K562 (cell line): ENCODE data around the gene SPDYA. TPM values are rescaled to one million over a fixed set of nuclear protein-coding genes. Genes with fewer than 3 reads are reported as not detected.

Experiments
- ATAC-seq: fragments of 200-7000 bp; cut with Tn5 transposase; 3 replicates; pipeline ENCODE4 v1.9.1; 2020; ENCODE audit warnings: moderate library complexity
- BruUV-seq: library from RNA; stranded (reverse); fragments of 400-500 nt; replicated peaks from 2 replicates; lab custom pipeline; 2021; lab: Mats Ljungman, UMichigan
- CTCF ChIA-PET: fragments of 300-600 bp; formaldehyde crosslinking; extraction: SDS; loops from one replicate; lab custom pipeline; 2021; ENCODE audit warnings: low intra/inter-chr PET ratio; lab: Yijun Ruan, JAX
- POLR2A ChIA-PET: fragments of 300-600, 350-650 bp; sonication (Branson Sonifier 250); formaldehyde crosslinking; extraction: SDS; loops from one replicate; lab custom pipeline; 2021; ENCODE audit warnings: antibody characterized with exemption, inconsistent platforms; lab: Yijun Ruan, JAX
- DNase-seq, 4 experiments: peaks; one replicate each; pipeline versions ENCODE4 v3.0.0 to v3.0.0-alpha.2; 2011 to 2018; ENCODE audit warnings: low spot score in 3 of 4, mixed read lengths in 3 of 4; ENCODE audit errors: extremely low read depth in 1 of 4
- FAIRE-seq: peaks from 2 replicates; lab custom pipeline; 2011; peaks lifted over from hg19 to GRCh38; lab: Jason Lieb, UNC
- H2AFZ ChIP-seq: 2 replicates; pipeline ENCODE4 v1.6.0; 2011; ENCODE audit warnings: low read depth, low read length, control low read depth, inconsistent platforms
- H3K27ac ChIP-seq: fragments of 200-600 bp; 3 replicates; pipeline ENCODE4 v1.8.0; 2011; ENCODE audit warnings: low read depth, mild to moderate bottlenecking, control low read depth, inconsistent platforms, low read length, moderate library complexity, mixed read lengths; ENCODE audit errors: extremely low read depth
- H3K27me3 ChIP-seq, 2 experiments: fragments of 300-600 bp in 1 of 2; 2 replicates in 1 of 2; 3 replicates in 1 of 2; pipeline versions ENCODE4 v1.6.0 to v1.8.0; 2011; ENCODE audit warnings: inconsistent platforms in 2 of 2, low read length in 2 of 2, mild to moderate bottlenecking in 1 of 2, mixed read lengths in 1 of 2, moderate library complexity in 1 of 2; ENCODE audit not compliant: control insufficient read depth in 2 of 2, insufficient read depth in 2 of 2
- H3K36me3 ChIP-seq: fragments of 300-600 bp; 3 replicates; pipeline ENCODE4 v1.8.0; 2011; ENCODE audit warnings: mild to moderate bottlenecking, low read length, inconsistent platforms; ENCODE audit not compliant: control insufficient read depth, insufficient read depth
- H3K4me1 ChIP-seq, 2 experiments: fragments of 200-600 bp in 1 of 2; replicated peaks in 1 of 2; 2 replicates in 1 of 2; 3 replicates in 1 of 2; pipeline versions ENCODE4 v1.5.1 to v1.8.0; 2011; ENCODE audit warnings: inconsistent platforms in 2 of 2, low read length in 2 of 2, mild to moderate bottlenecking in 1 of 2, mixed read lengths in 1 of 2, moderate library complexity in 1 of 2; ENCODE audit not compliant: control insufficient read depth in 2 of 2, insufficient read depth in 2 of 2
- H3K4me2 ChIP-seq: 2 replicates; pipeline ENCODE4 v1.6.1; 2011; ENCODE audit warnings: low read length, control low read depth, inconsistent platforms, mixed read lengths; ENCODE audit not compliant: insufficient read depth
- H3K4me3 ChIP-seq: fragments of 200-600 bp; sonication (generic), shearing (Covaris generic); 2 replicates; pipeline ENCODE4 v1.5.1; 2016; ENCODE audit warnings: control low read depth, inconsistent platforms
- H3K79me2 ChIP-seq: fragments of 200-600 bp; 3 replicates; pipeline ENCODE4 v1.8.0; 2011; ENCODE audit warnings: low read length, inconsistent platforms; ENCODE audit not compliant: control insufficient read depth, insufficient read depth
- H3K9ac ChIP-seq, 2 experiments: 2 replicates each; pipeline versions ENCODE4 v1.6.0 to v1.6.1; 2011; ENCODE audit warnings: low read depth in 2 of 2, low read length in 2 of 2, control low read depth in 1 of 2, inconsistent platforms in 1 of 2, mild to moderate bottlenecking in 1 of 2, mixed read lengths in 1 of 2; ENCODE audit not compliant: insufficient read depth in 1 of 2
- H3K9me1 ChIP-seq: one replicate; pipeline ENCODE4 v1.6.0; 2011; ENCODE audit warnings: inconsistent platforms, mild to moderate bottlenecking, low read length, moderate library complexity; ENCODE audit not compliant: control insufficient read depth, insufficient read depth
- H3K9me3 ChIP-seq: replicated peaks from 2 replicates; pipeline ENCODE4 v1.5.1; 2011; ENCODE audit warnings: low read depth, low read length, inconsistent platforms; ENCODE audit not compliant: control insufficient read depth, insufficient read depth
- H4K20me1 ChIP-seq: replicated peaks from 2 replicates; pipeline ENCODE4 v1.6.1; 2011; ENCODE audit warnings: low read length, inconsistent platforms, mixed read lengths; ENCODE audit not compliant: control insufficient read depth, insufficient read depth
- HDGF ChIP-seq: fragments of 450-650 bp; IDR thresholded peaks from 2 replicates; pipeline ENCODE4 v1.6.1; 2016
- KDM1A ChIP-seq, 2 experiments: fragments of 450-650 bp; IDR thresholded peaks; 2 replicates each; pipeline ENCODE4 v1.6.1; 2016; ENCODE audit warnings: mild to moderate bottlenecking in 2 of 2
- MITF ChIP-seq: IDR thresholded peaks from 2 replicates; pipeline ENCODE4 v1.6.1; 2014; ENCODE audit warnings: antibody characterized with exemption
- PHF20 ChIP-seq: fragments of 450-650 bp; IDR thresholded peaks from 2 replicates; pipeline ENCODE4 v1.6.1; 2018; ENCODE audit not compliant: partially characterized antibody
- POLR2AphosphoS5 ChIP-seq: IDR thresholded peaks from 2 replicates; pipeline ENCODE4 v1.6.1; 2011; ENCODE audit warnings: mild to moderate bottlenecking, low read depth, low read length, moderate library complexity; ENCODE audit not compliant: control insufficient read depth, insufficient read depth
- SIN3B ChIP-seq: fragments of 450-650 bp; IDR thresholded peaks from 2 replicates; pipeline ENCODE4 v1.6.1; 2017; ENCODE audit warnings: low read depth, mild to moderate bottlenecking, moderate library complexity
- ZFP1 ChIP-seq: fragments of 450-650 bp; formaldehyde crosslinking; IDR thresholded peaks from 2 replicates; pipeline ENCODE4 v1.4.0; 2020; ENCODE audit warnings: mild to moderate bottlenecking, mixed read lengths
- ZNF174 ChIP-seq: fragments of 250-450 bp; sonication (Bioruptor Pico); IDR thresholded peaks from 2 replicates; pipeline ENCODE4 v1.4.0; 2020; ENCODE audit warnings: mild to moderate bottlenecking
- ZNF699 ChIP-seq: fragments of 250-450 bp; sonication (Bioruptor Pico); IDR thresholded peaks from 2 replicates; pipeline ENCODE4 v1.8.0; 2021; ENCODE audit warnings: mild to moderate bottlenecking, moderate library complexity; ENCODE audit not compliant: insufficient replicate concordance
- ZNF766 ChIP-seq: fragments of 200-800 bp; sonication (Bioruptor generic); conservative IDR thresholded peaks from 2 replicates; pipeline ENCODE4 v1.6.1; 2016; ENCODE audit warnings: missing genetic modification characterization, missing compliant biosample characterization
- WGBS: fragments of 100-300 bp; shearing (Covaris generic); methylation state at CpG from one replicate; pipeline ENCODE4 v1.1.6; 2016; ENCODE audit warnings: low coverage, mixed read lengths; ENCODE audit not compliant: insufficient coverage; ENCODE audit errors: missing lambda C conversion rate; 5-methylcytosine and 5-hydroxymethylcytosine counted together
- in situ Hi-C: fragments of 300-500 bp; cut with MboI; formaldehyde crosslinking; loops from 4 replicates; pipeline ENCODE4 v1.15.0; 2018; ENCODE audit warnings: inconsistent platforms, mixed read lengths
- intact Hi-C: fragments of 100-400 bp; cut with micrococcal nuclease; formaldehyde crosslinking; loops from 2 replicates; pipeline ENCODE4 v1.14.2; 2022
- polyA plus RNA-seq, 8 experiments: library from polyadenylated mRNA; depleted of rRNA in 4 of 8; stranded (reverse) in 5 of 8; unstranded in 3 of 8; fragments of >200 nt; fragmentation: Nextera tagmentation in 2 of 8; fragmentation: Illumina TruSeq in 1 of 8; extraction: Ambion mirVana in 2 of 8; extraction: Trizol in 1 of 8; gene quantifications; 2 replicates each; pipeline versions ENCODE4 v1.2.1 to v1.2.3, GENCODE V29; 2011 to 2014; ENCODE audit warnings: inconsistent platforms in 1 of 8, missing spikeins in 1 of 8
- total RNA-seq, 7 experiments: library from RNA; depleted of rRNA in 6 of 7; stranded (reverse); fragments of >200 nt in 6 of 7; fragmentation: Illumina TruSeq in 2 of 7; extraction: Trizol in 2 of 7; gene quantifications; 2 replicates each; pipeline versions ENCODE4 v1.2.1 to v1.2.3, GENCODE V29; 2011 to 2021; ENCODE audit warnings: low replicate concordance in 1 of 7
- TF ChIP-seq, protein P1 (sequence below): sonication (generic); formaldehyde crosslinking; IDR thresholded peaks from 2 replicates; pipeline ENCODE4 v1.8.1; 2023; ENCODE audit warnings: mild to moderate bottlenecking, missing genetic modification reagents

Gene SPDYA
- total and polyA plus RNA-seq, 9 of the 15 experiments (the other 6 are each of a cell fraction or from before 2014, with no cell fraction given): 0.05 to 1.6 (median 0.30) TPM; not detected in 1

- H3K27me3 ChIP-seq: no peaks in the 10 kb centered on the region
- in situ Hi-C loops: no loop called here
- no TSS peak for BruUV-seq
- H3K27ac ChIP-seq: no peak overlapping the region
- ATAC-seq: no peak
- H4K20me1 ChIP-seq: no peaks in the 10 kb centered on the region
- WGBS: 95% methylated on average over 5 of the region's 5 CpGs
- peaks cover 55% of the 10 kb centered on the region for H3K36me3 ChIP-seq
- intact Hi-C loops: no loop called here
- DNase-seq: no peak
- H3K4me3 ChIP-seq: no peak overlapping the region
- POLR2A ChIA-PET: interaction anchor here (0.6 to 1.7 kb wide), 2 partner anchors 10 to 89 kb away, joined by 3 to 4 read pairs; no protein-coding TSS in a partner anchor
- H3K9me1 ChIP-seq: no peaks in the 10 kb centered on the region
- H3K4me1 ChIP-seq: no peaks in the 10 kb centered on the region
- no peak for FAIRE-seq
- H3K9ac ChIP-seq: no peak overlapping the region
- H3K79me2 ChIP-seq: peaks cover 28% of the 10 kb centered on the region
- CTCF ChIA-PET: no interaction called here
- H3K4me2 ChIP-seq: no peak overlapping the region
- no peak overlapping the region for H2AFZ ChIP-seq
- TF ChIP-seq, protein P1, sequence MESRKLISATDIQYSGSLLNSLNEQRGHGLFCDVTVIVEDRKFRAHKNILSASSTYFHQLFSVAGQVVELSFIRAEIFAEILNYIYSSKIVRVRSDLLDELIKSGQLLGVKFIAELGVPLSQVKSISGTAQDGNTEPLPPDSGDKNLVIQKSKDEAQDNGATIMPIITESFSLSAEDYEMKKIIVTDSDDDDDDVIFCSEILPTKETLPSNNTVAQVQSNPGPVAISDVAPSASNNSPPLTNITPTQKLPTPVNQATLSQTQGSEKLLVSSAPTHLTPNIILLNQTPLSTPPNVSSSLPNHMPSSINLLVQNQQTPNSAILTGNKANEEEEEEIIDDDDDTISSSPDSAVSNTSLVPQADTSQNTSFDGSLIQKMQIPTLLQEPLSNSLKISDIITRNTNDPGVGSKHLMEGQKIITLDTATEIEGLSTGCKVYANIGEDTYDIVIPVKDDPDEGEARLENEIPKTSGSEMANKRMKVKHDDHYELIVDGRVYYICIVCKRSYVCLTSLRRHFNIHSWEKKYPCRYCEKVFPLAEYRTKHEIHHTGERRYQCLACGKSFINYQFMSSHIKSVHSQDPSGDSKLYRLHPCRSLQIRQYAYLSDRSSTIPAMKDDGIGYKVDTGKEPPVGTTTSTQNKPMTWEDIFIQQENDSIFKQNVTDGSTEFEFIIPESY (CRISPR knock-in tag): no peak
- no peak for TF ChIP-seq ZNF699
- no peak for TF ChIP-seq ZNF174 (CRISPR knock-in tag)
- no peak for TF ChIP-seq ZFP1 (CRISPR knock-in tag)
- no peak for TF ChIP-seq KDM1A (IDR thresholded peaks at IDR 0.05)
- no peak for TF ChIP-seq HDGF
- TF ChIP-seq SIN3B: no peak
- no peak for TF ChIP-seq POLR2AphosphoS5
- TF ChIP-seq PHF20: no peak
- TF ChIP-seq ZNF766 (CRISPR knock-in tag): no peak
- no peak for TF ChIP-seq MITF
- no peaks in the 10 kb centered on the region for H3K9me3 ChIP-seq
These were observed 32.2 kb upstream of the SPDYA start for GRCh38 chr2:28778392-28778791.
